Small intestine (tissue), 7 donors: ENCODE measurements around the gene DHRS12. TPM values are rescaled to one million over a fixed set of nuclear protein-coding genes. Genes with fewer than 3 reads are reported as not detected.
A peak's percentile ranks its signal among the peaks of the same experiment; 100 is the strongest.

Experiments
- DNase-seq, 2 donors: peaks; one replicate each; pipeline versions ENCODE4 v3.0.0 to v3.0.0-alpha.2; 2013
- FAIRE-seq: peaks from 2 replicates; lab custom pipeline; 2012; peaks lifted over from hg19 to GRCh38; lab: Jason Lieb, UNC
- H3K27ac ChIP-seq, 3 donors: one replicate each; pipeline ENCODE4 v1.5.1; 2013; ENCODE audit warnings: low read length in 2 of 3, mild to moderate bottlenecking in 2 of 3, control low read depth in 1 of 3, inconsistent platforms in 1 of 3, low read depth in 1 of 3, moderate library complexity in 1 of 3
- H3K27me3 ChIP-seq, 3 donors: one replicate each; pipeline ENCODE4 v1.6.1; 2013; ENCODE audit warnings: low read length in 3 of 3, inconsistent platforms in 1 of 3; ENCODE audit not compliant: control insufficient read depth in 3 of 3, insufficient read depth in 3 of 3
- H3K36me3 ChIP-seq, 3 donors: one replicate each; pipeline ENCODE4 v1.6.1; 2013; ENCODE audit warnings: low read length in 3 of 3, inconsistent platforms in 1 of 3, low read depth in 1 of 3, mild to moderate bottlenecking in 1 of 3, moderate library complexity in 1 of 3; ENCODE audit not compliant: control insufficient read depth in 3 of 3, insufficient read depth in 2 of 3
- H3K4me1 ChIP-seq, 3 donors: one replicate each; pipeline ENCODE4 v1.6.1; 2013; ENCODE audit warnings: low read length in 2 of 3, inconsistent platforms in 1 of 3, low read depth in 1 of 3, mild to moderate bottlenecking in 1 of 3, moderate library complexity in 1 of 3; ENCODE audit not compliant: control insufficient read depth in 3 of 3, insufficient read depth in 2 of 3
- H3K4me3 ChIP-seq, 3 donors: one replicate each; pipeline ENCODE4 v1.5.1; 2013; ENCODE audit warnings: low read length in 3 of 3, control low read depth in 1 of 3, inconsistent platforms in 1 of 3, low read depth in 1 of 3, mild to moderate bottlenecking in 1 of 3, moderate library complexity in 1 of 3
- H3K9me3 ChIP-seq, 2 donors: one replicate each; pipeline ENCODE4 v1.6.1; 2013; ENCODE audit warnings: low read depth in 1 of 2, low read length in 1 of 2; ENCODE audit not compliant: control insufficient read depth in 2 of 2, insufficient read depth in 1 of 2
- WGBS, 3 donors: extraction: QIAGEN DNeasy Blood & Tissue Kit; methylation state at CpG; one replicate each; pipeline ENCODE4 v1.1.7; 2013; 5-methylcytosine and 5-hydroxymethylcytosine counted together
- polyA plus RNA-seq, 4 donors: library from polyadenylated mRNA; stranded (reverse) in 3 of 4; unstranded in 1 of 4; fragments of 200-250 nt in 3 of 4; fragments of 120-200 nt in 1 of 4; gene quantifications; one replicate each; pipeline versions ENCODE4 v1.2.1 to v1.2.3, GENCODE V29; 2013
- donor health status: healthy with polysubstance abuse.
- donor health status: control.
- donor health status: control.
- donor health status: Bipolar disorder and iron deficiency.
- donor health status: healthy.

Gene DHRS12
- polyA plus RNA-seq, 4 donors, result 9.3 to 26.4 (median 17.9) TPM

GRCh38 chr13:51769455-51770127, 34.4 kb downstream of the DHRS12 start:
- Histone ChIP-seq H3K4me1 (peaks cover 0 to 27% (median 0%) of the 10 kb centered on the region in 3 donors), H3K9me3 (no peaks in the 10 kb centered on the region), H3K27ac (peak overlapping the region in 2 of 3 donors; percentile 5 to 42), H3K27me3 (no peaks in the 10 kb centered on the region), H3K36me3 (peaks cover 0 to 47% (median 2%) of the 10 kb centered on the region in 3 donors), H3K4me3 (no peak overlapping the region)
- DNase-seq (peak in 1 of 2 donors; percentile 41), FAIRE-seq (no peak)
- 47 to 60% (median 53%) methylated on average over 11 of the region's 11 CpGs for WGBS, 3 donors

DNA sequence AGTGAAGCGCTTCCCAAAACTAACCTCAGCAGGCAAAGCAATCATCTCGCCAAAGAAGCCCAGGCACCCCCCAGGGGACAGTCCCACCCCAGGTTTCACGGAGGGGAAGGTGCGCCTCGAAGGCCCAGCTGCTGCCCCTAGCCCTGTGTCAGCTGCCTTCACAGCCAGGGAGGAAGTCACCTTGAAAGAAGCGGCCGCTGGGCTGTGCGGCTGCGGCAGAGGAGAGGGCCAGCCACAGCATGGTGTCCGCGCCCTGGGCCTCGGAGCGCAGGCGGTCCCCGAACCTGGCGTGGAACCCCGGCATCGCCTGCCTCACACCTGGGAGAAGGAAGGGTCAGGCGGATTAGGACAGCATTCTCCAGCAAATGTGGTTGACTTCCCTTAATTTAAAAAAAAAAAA, 35.0 kb downstream of the DHRS12 start:
- Histone ChIP-seq H3K27me3 (no peaks in the 10 kb centered on the region), H3K4me3 (no peak overlapping the region), H3K4me1 (peaks cover 0 to 33% (median 2%) of the 10 kb centered on the region in 3 donors), H3K9me3 (no peaks in the 10 kb centered on the region), H3K27ac (no peak overlapping the region), H3K36me3 (peaks cover 0 to 47% (median 2%) of the 10 kb centered on the region in 3 donors)
- 93 to 96% (median 95%) methylated on average over 19 of the region's 19 CpGs for WGBS, 3 donors
- no peak for DNase-seq
- FAIRE-seq, result no peak

DNA sequence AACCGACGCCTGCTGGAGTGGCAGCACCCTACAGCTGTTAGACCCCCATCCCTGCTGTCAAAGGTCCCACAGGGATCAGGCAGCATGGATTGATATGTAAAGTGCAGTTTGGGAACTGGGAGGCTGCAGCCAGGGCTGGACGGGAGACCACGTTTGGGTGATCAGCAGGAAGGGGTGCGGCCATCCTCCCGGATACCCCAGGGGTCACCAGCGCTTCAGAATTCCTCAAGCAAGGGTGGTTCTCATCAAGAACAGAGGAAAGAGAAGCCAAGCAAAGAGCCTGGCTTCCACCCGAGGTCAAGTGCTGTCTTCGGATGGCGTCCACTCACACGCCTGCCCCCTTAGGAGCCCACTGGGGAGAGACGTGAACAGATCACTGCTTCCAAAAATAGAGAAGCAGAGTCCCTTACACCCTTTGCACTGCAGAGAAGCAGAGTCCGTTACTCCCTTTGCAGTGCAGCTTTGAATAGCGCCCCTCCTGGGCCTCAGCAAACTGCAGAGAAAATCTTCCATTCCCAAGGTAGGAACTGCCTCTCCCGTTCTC, 35.5 kb downstream of the DHRS12 start:
- 84 to 89% (median 89%) methylated on average over 15 of the region's 15 CpGs for WGBS, 3 donors
- DNase-seq, result no peak
- H3K4me1 ChIP-seq, result peaks cover 0 to 33% (median 2%) of the 10 kb centered on the region in 3 donors
- no peaks in the 10 kb centered on the region for H3K9me3 ChIP-seq
- H3K27me3 ChIP-seq, result no peaks in the 10 kb centered on the region
- no peak for FAIRE-seq
- no peak overlapping the region for H3K27ac ChIP-seq
- H3K4me3 ChIP-seq, result no peak overlapping the region
- peaks cover 0 to 44% (median 2%) of the 10 kb centered on the region in 3 donors for H3K36me3 ChIP-seq

GRCh38 chr13:51767100-51767499, 36.9 kb downstream of the DHRS12 start:
- 91 to 95% (median 94%) methylated on average over 8 of the region's 8 CpGs for WGBS, 3 donors
- Histone ChIP-seq H3K27ac (no peak overlapping the region), H3K27me3 (no peaks in the 10 kb centered on the region), H3K36me3 (peaks cover 0 to 43% (median 2%) of the 10 kb centered on the region in 3 donors), H3K9me3 (no peaks in the 10 kb centered on the region), H3K4me3 (no peak overlapping the region), H3K4me1 (peaks cover 0 to 33% (median 2%) of the 10 kb centered on the region in 3 donors)
- DNase-seq (no peak), FAIRE-seq (no peak)

GRCh38 chr13:51765142-51765515, 38.8 kb downstream of the DHRS12 start:
- H3K27me3 ChIP-seq, result no peaks in the 10 kb centered on the region
- peaks cover 2 to 32% (median 2%) of the 10 kb centered on the region in 3 donors for H3K36me3 ChIP-seq
- H3K9me3 ChIP-seq, result no peaks in the 10 kb centered on the region
- no peak for FAIRE-seq
- peak overlapping the region; percentile 73 to 81 (median 74) for H3K27ac ChIP-seq
- H3K4me1 ChIP-seq, result peaks cover 0 to 23% (median 2%) of the 10 kb centered on the region in 3 donors
- no peak overlapping the region for H3K4me3 ChIP-seq
- DNase-seq, result no peak
- 41 to 58% (median 53%) methylated on average over 4 of the region's 4 CpGs for WGBS, 3 donors

DNA sequence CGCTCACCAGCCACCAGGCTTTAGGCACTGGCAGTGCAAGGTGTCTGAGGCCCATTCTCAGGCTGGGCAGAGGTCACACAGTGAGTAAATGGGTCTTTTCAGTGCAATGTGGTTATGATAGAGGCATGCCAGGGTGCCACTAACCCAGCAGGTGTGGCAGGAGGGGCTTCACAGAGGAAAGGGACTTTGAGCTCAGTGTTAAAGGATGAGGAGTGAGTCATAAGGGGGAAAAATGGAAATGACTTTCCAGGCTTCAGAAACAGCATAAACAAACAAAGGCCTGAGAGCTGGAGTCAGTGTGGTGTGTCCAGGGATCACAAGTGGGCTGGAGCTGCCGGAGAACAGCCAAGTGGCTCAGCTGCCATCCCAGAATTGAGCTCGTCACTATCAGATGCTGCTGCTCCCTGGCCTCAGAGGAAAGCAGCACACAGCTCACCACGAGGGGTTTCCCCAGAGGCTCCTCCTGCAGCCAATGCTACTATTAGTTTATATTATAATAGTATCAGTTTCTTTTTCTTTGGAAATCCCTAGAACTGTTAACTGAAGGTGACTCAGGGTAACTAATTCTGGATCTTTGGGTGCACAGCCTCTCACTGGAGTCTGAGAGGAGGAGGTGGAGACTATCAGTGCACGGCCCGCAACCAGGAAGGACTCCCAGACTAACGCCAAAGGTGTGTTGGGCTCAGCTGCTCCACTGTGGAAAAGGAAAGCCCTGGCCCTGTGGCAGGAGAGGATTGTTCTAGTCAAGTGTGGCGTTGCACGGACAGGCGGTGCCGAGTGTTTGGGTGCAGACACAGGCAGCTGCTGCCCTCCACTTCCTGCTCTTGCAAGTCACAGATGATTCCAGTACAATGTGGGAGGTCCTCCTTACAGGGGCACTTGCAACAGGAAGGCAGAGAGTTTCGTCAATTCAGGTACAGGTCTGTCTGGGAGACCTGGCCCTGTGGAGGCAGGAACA, 39.5 kb downstream of the DHRS12 start:
- Histone ChIP-seq H3K4me1 (peaks cover 0 to 18% (median 2%) of the 10 kb centered on the region in 3 donors), H3K36me3 (peaks cover 2 to 32% (median 2%) of the 10 kb centered on the region in 3 donors), H3K9me3 (no peaks in the 10 kb centered on the region), H3K27me3 (no peaks in the 10 kb centered on the region), H3K27ac (peak overlapping the region; percentile 73 to 81 (median 74)), H3K4me3 (no peak overlapping the region)
- DNase-seq (peak; percentile 70 to 84), FAIRE-seq (no peak)
- WGBS, 3 donors, result 8 to 21% (median 13%) methylated on average over 12 of the region's 12 CpGs

- peaks cover 2 to 28% (median 2%) of the 10 kb centered on the region in 3 donors for H3K36me3 ChIP-seq
- FAIRE-seq (no peak), DNase-seq (no peak)
- no peak overlapping the region for H3K4me3 ChIP-seq
- H3K9me3 ChIP-seq, result no peaks in the 10 kb centered on the region
- peaks cover 0 to 17% (median 2%) of the 10 kb centered on the region in 3 donors for H3K4me1 ChIP-seq
- 78 to 84% (median 80%) methylated on average over 2 of the region's 2 CpGs for WGBS, 3 donors
- no peaks in the 10 kb centered on the region for H3K27me3 ChIP-seq
- no peak overlapping the region for H3K27ac ChIP-seq
Measured at GRCh38 chr13:51763486-51763885, 40.5 kb downstream of the DHRS12 start.
